ENCODE data around the gene USH1G. TPM values are rescaled to one million over a fixed set of nuclear protein-coding genes. Genes with fewer than 3 reads are reported as not detected.

Gene USH1G
- total RNA-seq, 1 experiment from 2014 or later: 2.7 TPM

- no peak overlapping the region for H3K4ac ChIP-seq (ENCODE audit: low read depth, low read length)
- H3K79me1 ChIP-seq (ENCODE audit: insufficient read depth, low read depth, low read length, poor library complexity, severe bottlenecking): no peaks in the 10 kb centered on the region
- H2BK120ac ChIP-seq (ENCODE audit: low read depth, low read length, poor library complexity, severe bottlenecking): no peak overlapping the region
- no peak overlapping the region for H3K9ac ChIP-seq (ENCODE audit: extremely low read depth, insufficient read length, low read length)
- no peak overlapping the region for H3K56ac ChIP-seq (ENCODE audit: insufficient read length, low read depth, low read length)
- no peak overlapping the region for H2AK5ac ChIP-seq (ENCODE audit: insufficient read length, low read length)
- no peak overlapping the region for H3K18ac ChIP-seq (ENCODE audit: insufficient read length, low read depth, low read length)
- H4K5ac ChIP-seq (ENCODE audit: insufficient read length, low read depth, low read length): no peak overlapping the region
- peaks cover 0 to 2% (median 0%) of the 10 kb centered on the region in 3 experiments; a peak in 3 of 7 replicates for H3K36me3 Mint-ChIP-seq (ENCODE audit: insufficient read depth in 1 of 3, low read depth in 3 of 3)
- no peak overlapping the region for H4K8ac ChIP-seq (replicated peaks; ENCODE audit: insufficient read length, low read depth, low read length)
- H3T11ph ChIP-seq (ENCODE audit: low read length): no peak overlapping the region
- WGBS (ENCODE audit: extremely low coverage, insufficient read length, low lambda C conversion rate): no CpG with 5 or more reads among the region's 6 CpGs
- no peaks in the 10 kb centered on the region for H3K79me2 ChIP-seq (ENCODE audit: insufficient read depth, low read length)
- no peaks in the 10 kb centered on the region for H3K9me3 ChIP-seq (ENCODE audit: control insufficient read depth, low read depth, low read length)
- no peak overlapping the region; a peak in 1 of 7 replicates for H3K27ac Mint-ChIP-seq
- no peaks in the 10 kb centered on the region for H4K20me1 ChIP-seq (ENCODE audit: control insufficient read depth, insufficient read depth, insufficient read length)
- no peak overlapping the region for H2BK20ac ChIP-seq (ENCODE audit: low read depth, low read length, poor library complexity, severe bottlenecking)
- H3K27me3 ChIP-seq (ENCODE audit: insufficient read depth, low read length): no peaks in the 10 kb centered on the region
- H3K14ac ChIP-seq (ENCODE audit: insufficient read depth, low read length): no peak overlapping the region
- no peak overlapping the region for H3K23ac ChIP-seq (ENCODE audit: insufficient read length, low read depth, low read length)
- peaks cover 48% of the 10 kb centered on the region for H3K27me3 Mint-ChIP-seq (ENCODE audit: low read depth)
- no peak for TF ChIP-seq CTCF (conservative IDR thresholded peaks at IDR 0.05)
- DNase-seq: peak; percentile 28
- H2BK15ac ChIP-seq (ENCODE audit: low read depth, low read length): no peak overlapping the region
- H4K91ac ChIP-seq (ENCODE audit: insufficient read length, low read depth, low read length): no peak overlapping the region
- H3K4me3 Mint-ChIP-seq: no peak overlapping the region
- H3K4me1 Mint-ChIP-seq: peaks cover 18 to 29% of the 10 kb centered on the region in 2 experiments
- H2BK12ac ChIP-seq (ENCODE audit: insufficient read length, low read depth, low read length): no peak overlapping the region
- no peak overlapping the region for H2BK5ac ChIP-seq (ENCODE audit: insufficient read length, low read length)
- no peak overlapping the region for H2AFZ ChIP-seq (ENCODE audit: low read length)
- H3K27ac ChIP-seq (ENCODE audit: insufficient read length, low read depth, low read length): no peak overlapping the region
- no peaks in the 10 kb centered on the region for H3K23me2 ChIP-seq (ENCODE audit: insufficient read length, low read depth, low read length, poor library complexity, severe bottlenecking)
- H3K4me1 ChIP-seq (ENCODE audit: insufficient read depth, low read length): peaks cover 3% of the 10 kb centered on the region
- no peak overlapping the region for H3K4me2 ChIP-seq (ENCODE audit: insufficient read depth, insufficient read length, low read length)
- peaks cover 0 to 3% of the 10 kb centered on the region in 2 experiments; a peak in 1 of 5 replicates for H3K9me3 Mint-ChIP-seq
Measured at GRCh38 chr17:74903671-74904070, 19.4 kb downstream of the USH1G start.

Data from H9 (cell line).